GM12878 (cell line): ENCODE measurements around the gene B3GALT6. TPM values are rescaled to one million over a fixed set of nuclear protein-coding genes. Genes with fewer than 3 reads are reported as not detected.

Source experiments
- ATAC-seq: fragments of 200-7000 bp; cut with Tn5 transposase; 3 replicates; pipeline ENCODE4 v1.9.1; 2020; ENCODE audit warnings: mild to moderate bottlenecking, moderate library complexity
- BruUV-seq: library from RNA; stranded (reverse); fragments of 400-500 nt; replicated peaks from 2 replicates; lab custom pipeline; 2021; lab: Mats Ljungman, UMichigan
- CTCF ChIA-PET: fragments of 300-600 bp; sonication (Branson Sonifier 250); formaldehyde crosslinking; extraction: SDS; loops from one replicate; lab custom pipeline; 2021; ENCODE audit warnings: inconsistent platforms; lab: Yijun Ruan, JAX
- POLR2A ChIA-PET: fragments of 350-600 bp; formaldehyde crosslinking; extraction: SDS; loops from one replicate; lab custom pipeline; 2021; ENCODE audit warnings: inconsistent platforms; lab: Charles Lee
- RAD21 ChIA-PET: fragments of 300-600 bp; sonication (Branson Sonifier 250); formaldehyde crosslinking; loops from one replicate; lab custom pipeline; 2023; ENCODE audit warnings: antibody characterized with exemption; ENCODE audit not compliant: unreplicated experiment; lab: Charles Lee
- SMC1A ChIA-PET: fragments of 300-600 bp; sonication (Branson Sonifier 250); formaldehyde crosslinking; loops from one replicate; lab custom pipeline; 2023; ENCODE audit not compliant: unreplicated experiment, uncharacterized antibody; lab: Charles Lee
- DNase-seq: peaks from one replicate; pipeline ENCODE4 v3.0.0-alpha.2; 2011; ENCODE audit warnings: low read depth, low spot score
- FAIRE-seq: peaks from 3 replicates; lab custom pipeline; 2011; peaks lifted over from hg19 to GRCh38; lab: Jason Lieb, UNC
- H2AFZ ChIP-seq: 2 replicates; pipeline ENCODE4 v1.6.0; 2011; ENCODE audit warnings: low read depth, low read length, control low read depth; ENCODE audit not compliant: control insufficient read depth
- H3K27ac ChIP-seq: 2 replicates; pipeline ENCODE4 v1.5.1; 2011; ENCODE audit warnings: control low read depth; ENCODE audit not compliant: control insufficient read depth, insufficient read depth
- H3K27me3 ChIP-seq, 2 experiments: replicated peaks in 1 of 2; 2 replicates each; pipeline versions ENCODE4 v1.6.0 to v1.6.1; 2011; ENCODE audit warnings: low read length in 1 of 2; ENCODE audit not compliant: control insufficient read depth in 2 of 2, insufficient read depth in 2 of 2
- H3K36me3 ChIP-seq, 2 experiments: 2 replicates each; pipeline ENCODE4 v1.5.1; 2011; ENCODE audit warnings: low read length in 1 of 2; ENCODE audit not compliant: control insufficient read depth in 2 of 2, insufficient read depth in 2 of 2
- H3K4me1 ChIP-seq: 2 replicates; pipeline ENCODE4 v1.6.1; 2011; ENCODE audit warnings: mild to moderate bottlenecking, low read length, moderate library complexity, mixed read lengths; ENCODE audit not compliant: control insufficient read depth, insufficient read depth
- H3K4me2 ChIP-seq: 2 replicates; pipeline ENCODE4 v1.6.0; 2011; ENCODE audit warnings: control low read depth; ENCODE audit not compliant: control insufficient read depth, insufficient read depth
- H3K4me3 ChIP-seq: fragments of 200-600 bp; sonication (generic); 2 replicates; pipeline ENCODE4 v1.5.1; 2016
- H3K79me2 ChIP-seq: 2 replicates; pipeline ENCODE4 v1.6.0; 2011; ENCODE audit warnings: low read length; ENCODE audit not compliant: control insufficient read depth, insufficient read depth
- H3K9ac ChIP-seq: 2 replicates; pipeline ENCODE4 v1.8.0; 2011; ENCODE audit warnings: low read length, control low read depth, mixed read lengths; ENCODE audit not compliant: control insufficient read depth, insufficient read depth
- H3K9me3 ChIP-seq: replicated peaks from 3 replicates; pipeline ENCODE4 v1.5.1; 2011; ENCODE audit warnings: mild to moderate bottlenecking, low read length; ENCODE audit not compliant: control insufficient read depth, insufficient read depth
- H4K20me1 ChIP-seq: 2 replicates; pipeline ENCODE4 v1.6.0; 2011; ENCODE audit not compliant: control insufficient read depth, insufficient read depth
- BCL3 ChIP-seq: IDR thresholded peaks from 2 replicates; pipeline ENCODE4 v1.6.1; 2011; ENCODE audit warnings: borderline replicate concordance, low read depth, mild to moderate bottlenecking, moderate library complexity, low read length; ENCODE audit not compliant: insufficient read depth, poor library complexity, severe bottlenecking
- CEBPB ChIP-seq, 2 experiments: fragments of 150-350 bp in 1 of 2; IDR thresholded peaks; 2 replicates each; pipeline ENCODE4 v1.6.1; 2012 to 2014; ENCODE audit warnings: low read depth in 2 of 2, low read length in 2 of 2, borderline replicate concordance in 1 of 2, inconsistent platforms in 1 of 2
- CHD2 ChIP-seq: IDR thresholded peaks from 2 replicates; pipeline ENCODE4 v1.6.1; 2011; ENCODE audit warnings: low read depth, low read length, improper control_type of control experiment, borderline replicate concordance
- DPF2 ChIP-seq: fragments of 450-650 bp; IDR thresholded peaks from 2 replicates; pipeline ENCODE4 v1.6.1; 2017; ENCODE audit warnings: mild to moderate bottlenecking
- FOXK2 ChIP-seq: fragments of 450-650 bp; IDR thresholded peaks from 2 replicates; pipeline ENCODE4 v1.6.1; 2017; ENCODE audit warnings: mild to moderate bottlenecking, moderate library complexity
- IKZF2 ChIP-seq, 2 experiments: fragments of 450-650 bp; IDR thresholded peaks; 2 replicates each; pipeline ENCODE4 v1.6.1; 2017; ENCODE audit warnings: mild to moderate bottlenecking in 2 of 2, moderate library complexity in 2 of 2
- JUNB ChIP-seq: IDR thresholded peaks from 2 replicates; pipeline ENCODE4 v1.6.1; 2016; ENCODE audit warnings: antibody characterized with exemption, mild to moderate bottlenecking
- KDM1A ChIP-seq: fragments of 200-600 bp; sonication (generic); IDR thresholded peaks from 2 replicates; pipeline ENCODE4 v1.6.1; 2016; ENCODE audit warnings: borderline replicate concordance
- KLF5 ChIP-seq: fragments of 450-650 bp; IDR thresholded peaks from 2 replicates; pipeline ENCODE4 v1.6.1; 2014; ENCODE audit warnings: mild to moderate bottlenecking; ENCODE audit not compliant: partially characterized antibody
- NKRF ChIP-seq: fragments of 450-650 bp; conservative IDR thresholded peaks from 2 replicates; pipeline ENCODE4 v1.6.1; 2017; ENCODE audit warnings: mild to moderate bottlenecking, moderate library complexity
- PML ChIP-seq: IDR thresholded peaks from 2 replicates; pipeline ENCODE4 v1.6.1; 2012; ENCODE audit warnings: low read length, inconsistent platforms
- RCOR1 ChIP-seq: conservative IDR thresholded peaks from 2 replicates; pipeline ENCODE4 v1.6.1; 2012; ENCODE audit warnings: low read depth, low read length, improper control_type of control experiment
- TCF3 ChIP-seq: IDR thresholded peaks from 2 replicates; pipeline ENCODE4 v1.6.1; 2012; ENCODE audit warnings: low read depth, mild to moderate bottlenecking, low read length, borderline replicate concordance; ENCODE audit not compliant: insufficient read depth
- WGBS: methylation state at CpG from one replicate; pipeline ENCODE4 v1.1.6; 2016; ENCODE audit warnings: low lambda C conversion rate; ENCODE audit not compliant: insufficient replicate concordance, insufficient coverage; ENCODE audit errors: missing lambda C conversion rate; 5-methylcytosine and 5-hydroxymethylcytosine counted together
- in situ Hi-C: fragments of 300-500 bp; cut with MboI; formaldehyde crosslinking; loops from 9 replicates; pipeline ENCODE4 v1.14.3; 2018; ENCODE audit warnings: mixed read lengths
- intact Hi-C: fragments of 100-400 bp; cut with micrococcal nuclease; formaldehyde crosslinking; loops from one replicate; pipeline ENCODE4 v1.14.2; 2022; ENCODE audit not compliant: unreplicated experiment
- polyA plus RNA-seq, 11 experiments: library from polyadenylated mRNA; depleted of rRNA in 4 of 11; unstranded in 6 of 11; stranded (reverse) in 5 of 11; fragments of >200 nt; fragmentation: Nextera tagmentation in 4 of 11; fragmentation: Illumina TruSeq in 1 of 11; extraction: Ambion mirVana in 4 of 11; extraction: Trizol in 1 of 11; gene quantifications; 1 replicate in 1 of 11; 2 replicates in 10 of 11; pipeline versions ENCODE4 v1.2.1 to v1.2.3, GENCODE V29; 2011 to 2016; ENCODE audit warnings: inconsistent platforms in 2 of 11, missing spikeins in 2 of 11, low read depth in 1 of 11
- total RNA-seq, 4 experiments: library from RNA; depleted of rRNA in 3 of 4; stranded (reverse); fragments of >200 nt in 3 of 4; fragmentation: Illumina TruSeq in 1 of 4; extraction: Trizol in 1 of 4; gene quantifications; 2 replicates each; pipeline versions ENCODE4 v1.2.1 to v1.2.3, GENCODE V29; 2013 to 2021
- TF ChIP-seq, protein P1 (sequence below): fragments of 450-650 bp; IDR thresholded peaks from 2 replicates; pipeline ENCODE4 v1.6.1; 2017; ENCODE audit warnings: antibody characterized with exemption, mild to moderate bottlenecking, moderate library complexity

B3GALT6 gene
- total and polyA plus RNA-seq, 10 of the 15 experiments (the other 5 are each of a cell fraction or from before 2014, with no cell fraction given): 0.53 to 20.8 (median 4.5) TPM

DNA sequence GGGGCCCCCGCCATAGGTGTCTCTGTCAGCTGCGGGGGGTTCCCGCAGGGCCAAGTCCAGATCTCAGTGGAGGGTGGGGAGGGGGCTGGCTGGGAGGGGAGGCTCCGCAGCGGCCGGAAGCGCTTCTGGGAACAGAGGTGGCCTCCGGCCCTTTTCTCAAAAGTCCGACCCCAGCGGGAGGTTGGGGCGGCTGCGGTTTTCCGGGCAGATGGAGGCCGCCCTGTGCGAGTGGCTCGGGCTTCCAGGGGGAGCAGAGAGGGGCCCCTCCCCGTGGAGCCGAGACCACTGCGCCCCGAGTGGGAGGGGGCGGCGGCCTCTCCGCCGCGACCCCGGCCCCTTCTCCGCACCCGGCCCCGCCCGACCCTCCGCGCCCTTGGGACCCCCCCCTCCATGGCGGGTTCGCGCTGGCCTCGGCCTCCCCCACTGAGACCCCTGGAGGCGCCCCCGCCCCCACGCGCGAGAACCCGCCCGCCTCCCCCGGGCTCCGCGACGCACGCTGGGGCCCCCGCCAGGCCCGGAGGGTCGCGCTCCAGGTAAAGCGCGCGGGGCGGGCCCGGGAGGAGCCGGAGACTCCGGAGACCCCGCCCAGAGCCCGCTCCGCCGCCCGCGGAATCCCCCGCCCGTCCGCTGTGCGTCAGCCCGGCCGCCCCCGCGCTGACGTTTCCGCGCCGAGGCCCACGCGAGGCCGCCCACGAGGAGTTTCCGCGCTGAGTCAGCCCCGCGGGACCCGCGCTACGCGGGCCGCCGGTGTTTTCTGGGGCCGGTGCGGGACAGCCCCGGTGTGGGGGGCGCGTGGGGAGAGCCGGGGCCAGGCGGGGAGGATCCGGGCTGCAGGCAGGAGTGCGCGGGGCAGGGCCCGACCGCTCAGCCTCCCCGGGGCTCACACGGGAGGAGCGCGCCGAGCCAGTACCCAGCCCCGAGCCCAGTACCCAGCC, 30.9 kb upstream of the B3GALT6 start (continued):
- 0 out of 2 replicates have a peak, but pooled peaks have one; percentile 41 for TF ChIP-seq RCOR1
- TF ChIP-seq FOXK2: no peak
- TF ChIP-seq DPF2: peak; percentile 99
- no peak for TF ChIP-seq IKZF2 (IDR thresholded peaks at IDR 0.05)
- TF ChIP-seq TCF3: 0 out of 2 replicates have a peak, but pooled peaks have one; percentile 40
- 0 out of 2 replicates have a peak, but pooled peaks have one; percentile 54 for TF ChIP-seq CHD2
- peak; percentile 70 for TF ChIP-seq KLF5

DNA sequence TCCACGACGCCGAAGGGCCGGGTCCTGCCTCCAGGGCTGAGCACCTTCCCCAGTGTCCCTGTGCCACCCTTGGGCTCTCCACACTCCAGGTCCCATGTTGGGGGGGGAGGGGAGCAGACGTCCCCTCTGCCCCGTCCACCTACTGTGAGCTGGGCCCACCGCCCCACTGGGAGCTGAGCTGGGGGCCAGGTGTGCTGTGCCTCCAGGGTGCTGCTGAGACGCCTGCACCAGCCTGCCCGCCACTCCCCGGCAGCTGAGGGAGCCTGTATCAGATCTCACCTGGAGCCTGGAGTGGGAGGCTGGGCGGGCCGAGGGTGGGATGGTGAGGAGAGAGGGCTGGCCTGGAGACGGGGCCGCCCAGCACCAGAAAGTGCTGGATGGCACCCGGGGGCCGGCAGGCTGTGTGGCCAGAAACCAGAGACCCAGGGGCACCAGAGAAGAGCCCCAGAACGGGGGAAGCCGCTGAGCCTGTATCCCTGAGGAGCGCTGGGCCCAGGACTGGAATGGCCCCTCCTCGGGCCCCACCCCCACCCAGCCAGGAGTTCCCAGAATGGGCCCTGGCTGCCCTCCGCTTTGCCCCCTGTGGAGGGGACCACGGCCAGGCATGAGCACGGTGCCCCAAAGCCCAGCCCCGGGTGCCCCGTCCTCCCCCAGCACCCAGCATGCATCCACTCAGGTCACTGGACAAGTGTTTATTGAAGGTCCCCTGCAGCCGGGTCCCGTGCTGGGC, 29.0 kb upstream of the B3GALT6 start:
- no peak overlapping the region for H3K9ac ChIP-seq
- CTCF ChIA-PET: no interaction called here
- no peaks in the 10 kb centered on the region for H3K79me2 ChIP-seq
- no peaks in the 10 kb centered on the region for H3K9me3 ChIP-seq
- BruUV-seq: no TSS peak
- no peak overlapping the region for H3K4me2 ChIP-seq
- H4K20me1 ChIP-seq: no peaks in the 10 kb centered on the region
- RAD21 ChIA-PET: no interaction called here
- H2AFZ ChIP-seq: no peak overlapping the region
- DNase-seq (no peak), FAIRE-seq (no peak), ATAC-seq (no peak)
- in situ Hi-C loops: no loop called here
- SMC1A ChIA-PET: no interaction called here
- intact Hi-C loops: no loop called here
- H3K36me3 ChIP-seq: no peaks in the 10 kb centered on the region
- no peak overlapping the region for H3K4me3 ChIP-seq
- 51% methylated on average over 24 of the region's 27 CpGs for WGBS
- H3K4me1 ChIP-seq: peaks cover 19% of the 10 kb centered on the region
- peaks cover 0 to 8% of the 10 kb centered on the region in 2 experiments; a peak in 1 of 4 replicates for H3K27me3 ChIP-seq
- POLR2A ChIA-PET: no interaction called here
- H3K27ac ChIP-seq: no peak overlapping the region
- TF ChIP-seq TCF3 (no peak), KDM1A (no peak), NKRF (no peak), DPF2 (no peak), PML (no peak), BCL3 (no peak), CEBPB (IDR thresholded peaks at IDR 0.05; ENCODE audit: borderline replicate concordance in 1 of 2, low read depth in 2 of 2, low read length in 2 of 2) (no peak), JUNB (no peak)
- TF ChIP-seq, protein P1, sequence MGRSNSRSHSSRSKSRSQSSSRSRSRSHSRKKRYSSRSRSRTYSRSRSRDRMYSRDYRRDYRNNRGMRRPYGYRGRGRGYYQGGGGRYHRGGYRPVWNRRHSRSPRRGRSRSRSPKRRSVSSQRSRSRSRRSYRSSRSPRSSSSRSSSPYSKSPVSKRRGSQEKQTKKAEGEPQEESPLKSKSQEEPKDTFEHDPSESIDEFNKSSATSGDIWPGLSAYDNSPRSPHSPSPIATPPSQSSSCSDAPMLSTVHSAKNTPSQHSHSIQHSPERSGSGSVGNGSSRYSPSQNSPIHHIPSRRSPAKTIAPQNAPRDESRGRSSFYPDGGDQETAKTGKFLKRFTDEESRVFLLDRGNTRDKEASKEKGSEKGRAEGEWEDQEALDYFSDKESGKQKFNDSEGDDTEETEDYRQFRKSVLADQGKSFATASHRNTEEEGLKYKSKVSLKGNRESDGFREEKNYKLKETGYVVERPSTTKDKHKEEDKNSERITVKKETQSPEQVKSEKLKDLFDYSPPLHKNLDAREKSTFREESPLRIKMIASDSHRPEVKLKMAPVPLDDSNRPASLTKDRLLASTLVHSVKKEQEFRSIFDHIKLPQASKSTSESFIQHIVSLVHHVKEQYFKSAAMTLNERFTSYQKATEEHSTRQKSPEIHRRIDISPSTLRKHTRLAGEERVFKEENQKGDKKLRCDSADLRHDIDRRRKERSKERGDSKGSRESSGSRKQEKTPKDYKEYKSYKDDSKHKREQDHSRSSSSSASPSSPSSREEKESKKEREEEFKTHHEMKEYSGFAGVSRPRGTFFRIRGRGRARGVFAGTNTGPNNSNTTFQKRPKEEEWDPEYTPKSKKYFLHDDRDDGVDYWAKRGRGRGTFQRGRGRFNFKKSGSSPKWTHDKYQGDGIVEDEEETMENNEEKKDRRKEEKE: no peak
